ENCODE data around the gene TBPL1. TPM values are rescaled to one million over a fixed set of nuclear protein-coding genes. Genes with fewer than 3 reads are reported as not detected.

TBPL1 gene
- total and polyA plus RNA-seq, 12 donors, result 5.1 to 21.0 (median 16.8) TPM

DNA sequence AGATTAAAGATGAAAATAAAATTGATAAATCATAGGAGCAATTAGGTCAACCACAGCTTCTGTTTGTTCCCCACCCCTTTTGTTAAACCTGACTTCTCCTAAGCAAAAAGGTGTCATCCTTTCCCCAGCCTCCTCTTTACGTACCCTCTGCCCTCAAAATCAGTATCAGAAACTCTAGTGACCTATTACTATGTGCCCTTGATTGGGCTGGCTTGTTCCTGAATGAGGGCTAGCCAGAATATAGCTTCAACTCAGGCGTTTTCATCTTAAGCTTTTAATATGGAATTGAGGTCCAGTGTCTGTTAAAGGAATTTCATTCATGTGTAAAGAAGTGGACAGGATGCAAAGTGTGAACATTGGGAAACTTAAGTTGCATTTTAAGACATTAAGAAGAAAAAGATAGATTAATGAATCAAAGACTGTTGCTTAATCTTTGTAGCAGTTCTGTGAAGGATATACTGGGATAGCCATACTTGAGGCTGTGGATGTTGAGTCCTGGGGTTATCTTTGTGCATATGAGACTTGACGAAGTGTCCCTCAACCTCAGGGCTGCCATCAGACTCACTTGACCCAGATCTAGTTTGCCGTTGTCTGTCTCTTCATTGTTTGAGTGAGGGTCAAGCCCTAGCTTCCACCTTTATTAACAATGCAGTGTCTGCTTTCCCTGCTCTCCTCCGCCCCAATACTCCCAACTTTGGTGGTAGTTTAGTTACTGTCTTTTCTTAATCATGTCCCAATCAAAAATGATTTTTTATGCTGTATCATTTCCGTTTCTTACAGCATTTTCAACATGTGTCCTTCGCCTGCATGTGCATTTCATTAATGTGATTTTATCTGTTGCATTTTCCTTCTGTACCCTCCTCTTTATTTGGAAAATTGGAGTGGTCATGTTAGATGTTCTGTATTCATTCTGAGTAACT lies 1.9 kb downstream of the TBPL1 start:
- TF ChIP-seq, protein P1, sequence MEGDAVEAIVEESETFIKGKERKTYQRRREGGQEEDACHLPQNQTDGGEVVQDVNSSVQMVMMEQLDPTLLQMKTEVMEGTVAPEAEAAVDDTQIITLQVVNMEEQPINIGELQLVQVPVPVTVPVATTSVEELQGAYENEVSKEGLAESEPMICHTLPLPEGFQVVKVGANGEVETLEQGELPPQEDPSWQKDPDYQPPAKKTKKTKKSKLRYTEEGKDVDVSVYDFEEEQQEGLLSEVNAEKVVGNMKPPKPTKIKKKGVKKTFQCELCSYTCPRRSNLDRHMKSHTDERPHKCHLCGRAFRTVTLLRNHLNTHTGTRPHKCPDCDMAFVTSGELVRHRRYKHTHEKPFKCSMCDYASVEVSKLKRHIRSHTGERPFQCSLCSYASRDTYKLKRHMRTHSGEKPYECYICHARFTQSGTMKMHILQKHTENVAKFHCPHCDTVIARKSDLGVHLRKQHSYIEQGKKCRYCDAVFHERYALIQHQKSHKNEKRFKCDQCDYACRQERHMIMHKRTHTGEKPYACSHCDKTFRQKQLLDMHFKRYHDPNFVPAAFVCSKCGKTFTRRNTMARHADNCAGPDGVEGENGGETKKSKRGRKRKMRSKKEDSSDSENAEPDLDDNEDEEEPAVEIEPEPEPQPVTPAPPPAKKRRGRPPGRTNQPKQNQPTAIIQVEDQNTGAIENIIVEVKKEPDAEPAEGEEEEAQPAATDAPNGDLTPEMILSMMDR (IDR thresholded peaks at IDR 0.05), result no peak
- no peak for TF ChIP-seq POLR2A (IDR thresholded peaks at IDR 0.05)
- intact Hi-C loops (cut with DNase I), result no loop called here
- no peak for DNase-seq
- Histone ChIP-seq H3K27ac (no peak overlapping the region), H3K4me3 (no peak overlapping the region), H3K27me3 (no peaks in the 10 kb centered on the region), H3K4me1 (replicated peaks in 1 of 2) (peaks cover 6 to 26% of the 10 kb centered on the region in 2 donors), H3K36me3 (replicated peaks in 1 of 2) (no peaks in the 10 kb centered on the region), H3K9me3 (replicated peaks in 1 of 3) (no peaks in the 10 kb centered on the region)
- WGBS, 4 donors, result 75 to 79% (median 78%) methylated on average over 7 of the region's 7 CpGs

DNA sequence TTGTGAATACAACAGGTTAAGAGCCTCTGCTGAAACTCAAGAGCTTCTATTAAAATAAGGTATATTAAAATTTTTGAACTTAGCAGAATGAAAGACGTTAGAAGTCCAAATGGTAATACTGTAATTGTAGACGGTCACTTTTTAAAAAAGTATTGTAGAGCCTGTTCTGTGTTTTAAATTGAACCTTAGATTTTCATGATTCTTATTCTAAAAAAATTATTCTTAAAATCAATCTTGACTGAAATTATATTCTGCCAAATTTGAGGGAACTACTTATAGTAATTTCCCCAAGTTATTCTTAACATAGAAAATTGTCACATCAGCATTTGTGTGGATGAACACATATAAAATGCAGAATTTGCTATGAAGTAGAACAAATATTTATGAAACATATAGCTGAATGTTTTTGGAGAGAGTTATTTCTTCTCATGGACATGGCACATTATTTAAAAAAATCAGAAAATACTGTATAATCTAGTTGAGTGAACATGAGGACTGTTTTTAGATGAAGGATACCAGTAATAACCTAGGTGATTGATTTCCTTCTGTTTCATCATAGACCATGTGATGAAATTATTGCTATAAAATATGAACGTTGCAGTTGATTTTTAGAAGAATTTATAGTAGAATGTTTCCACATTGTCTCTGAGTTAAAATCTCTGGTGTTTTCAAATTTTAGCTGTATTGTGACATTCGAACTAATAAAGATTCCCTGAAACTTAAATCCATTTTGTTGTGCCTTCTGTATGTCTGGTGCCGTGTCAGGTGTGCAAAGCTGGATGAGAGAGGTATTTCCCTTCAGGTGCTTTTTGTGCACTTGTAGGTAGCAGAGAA lies 2.8 kb downstream of the TBPL1 start:
- DNase-seq, result no peak
- no peaks in the 10 kb centered on the region for H3K36me3 ChIP-seq (replicated peaks in 1 of 2)
- WGBS, 4 donors, result 84 to 89% (median 85%) methylated on average over 5 of the region's 5 CpGs
- TF ChIP-seq POLR2A (IDR thresholded peaks at IDR 0.05), result no peak
- TF ChIP-seq, protein P1 (IDR thresholded peaks at IDR 0.05), result no peak
- no peaks in the 10 kb centered on the region for H3K9me3 ChIP-seq (replicated peaks in 1 of 3)
- no peak overlapping the region for H3K27ac ChIP-seq
- H3K4me1 ChIP-seq (replicated peaks in 1 of 2), result peaks cover 6 to 26% of the 10 kb centered on the region in 2 donors
- intact Hi-C loops (cut with DNase I), result no loop called here
- H3K4me3 ChIP-seq, result no peak overlapping the region
- H3K27me3 ChIP-seq, result no peaks in the 10 kb centered on the region

DNA sequence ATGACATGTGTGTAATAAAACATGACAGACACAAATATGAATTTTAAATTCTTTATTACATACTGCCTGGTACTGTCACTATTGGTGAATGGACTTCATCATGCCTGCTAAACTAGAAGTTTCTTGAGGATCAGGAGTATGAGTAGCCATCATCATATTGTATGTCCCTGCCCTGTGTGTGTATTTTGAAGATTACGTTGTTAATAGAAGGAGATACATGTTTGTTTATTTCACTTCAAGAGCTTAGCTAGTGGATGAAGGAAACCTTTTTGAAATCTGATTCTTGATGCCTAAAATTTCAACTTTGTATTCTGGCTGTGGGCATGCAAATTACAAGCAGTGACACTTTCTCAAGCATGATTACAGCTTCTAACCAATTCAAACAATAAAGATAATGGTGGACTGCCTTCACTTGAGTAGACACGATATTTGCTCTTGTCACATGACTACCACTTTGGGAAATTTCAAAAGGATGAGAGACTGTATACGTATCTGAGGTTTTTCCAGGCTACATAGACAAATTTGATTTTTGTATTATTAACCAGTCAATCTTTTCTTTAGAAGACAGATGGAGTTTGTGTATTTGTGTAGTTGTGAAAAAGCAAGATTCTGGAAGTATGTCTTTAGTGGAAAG lies 3.5 kb downstream of the TBPL1 start:
- no peak for DNase-seq
- Histone ChIP-seq H3K27ac (no peak overlapping the region), H3K36me3 (replicated peaks in 1 of 2) (no peaks in the 10 kb centered on the region), H3K27me3 (no peaks in the 10 kb centered on the region), H3K4me1 (replicated peaks in 1 of 2) (peaks cover 6 to 26% of the 10 kb centered on the region in 2 donors), H3K9me3 (replicated peaks in 1 of 3) (no peaks in the 10 kb centered on the region), H3K4me3 (no peak overlapping the region)
- intact Hi-C loops (cut with DNase I), result no loop called here
- no peak for TF ChIP-seq POLR2A (IDR thresholded peaks at IDR 0.05)
- TF ChIP-seq, protein P1 (IDR thresholded peaks at IDR 0.05), result no peak
- 92 to 95% (median 94%) methylated on average over 3 of the region's 3 CpGs for WGBS, 4 donors

DNA sequence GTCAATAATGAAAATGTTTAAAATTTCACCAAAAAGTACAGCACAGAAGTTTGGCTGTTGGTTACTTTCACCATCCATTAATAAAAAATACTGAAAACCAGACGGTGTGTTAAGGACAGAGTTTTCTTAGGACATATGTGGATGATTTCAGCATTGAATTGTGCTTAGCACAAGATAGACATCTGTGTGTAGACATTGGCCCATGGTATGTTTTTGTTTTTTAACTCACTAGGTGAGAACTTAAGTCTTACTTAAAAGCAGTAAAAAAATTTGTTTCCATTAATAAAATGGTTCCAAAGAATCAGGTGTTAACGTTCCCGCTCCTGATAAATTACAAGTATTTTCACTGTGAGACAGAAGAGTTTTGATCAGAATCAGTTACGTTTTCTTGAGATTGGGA lies 4.2 kb downstream of the TBPL1 start:
- intact Hi-C loops (cut with DNase I), result no loop called here
- DNase-seq, result no peak
- H3K9me3 ChIP-seq (replicated peaks in 1 of 3), result no peaks in the 10 kb centered on the region
- WGBS, 4 donors, result 90 to 94% (median 92%) methylated on average over 4 of the region's 4 CpGs
- H3K27me3 ChIP-seq, result no peaks in the 10 kb centered on the region
- no peaks in the 10 kb centered on the region for H3K36me3 ChIP-seq (replicated peaks in 1 of 2)
- H3K27ac ChIP-seq, result no peak overlapping the region
- H3K4me3 ChIP-seq, result no peak overlapping the region
- TF ChIP-seq, protein P1 (IDR thresholded peaks at IDR 0.05), result no peak
- no peak for TF ChIP-seq POLR2A (IDR thresholded peaks at IDR 0.05)
- H3K4me1 ChIP-seq (replicated peaks in 1 of 2), result peaks cover 6 to 26% of the 10 kb centered on the region in 2 donors

All from adrenal gland (tissue), 12 donors.